ENCODE measurements around the gene PACSIN1. TPM values are rescaled to one million over a fixed set of nuclear protein-coding genes. Genes with fewer than 3 reads are reported as not detected.

PACSIN1 gene
- total RNA-seq, 1 experiment from 2014 or later = 0.26 TPM

DNA sequence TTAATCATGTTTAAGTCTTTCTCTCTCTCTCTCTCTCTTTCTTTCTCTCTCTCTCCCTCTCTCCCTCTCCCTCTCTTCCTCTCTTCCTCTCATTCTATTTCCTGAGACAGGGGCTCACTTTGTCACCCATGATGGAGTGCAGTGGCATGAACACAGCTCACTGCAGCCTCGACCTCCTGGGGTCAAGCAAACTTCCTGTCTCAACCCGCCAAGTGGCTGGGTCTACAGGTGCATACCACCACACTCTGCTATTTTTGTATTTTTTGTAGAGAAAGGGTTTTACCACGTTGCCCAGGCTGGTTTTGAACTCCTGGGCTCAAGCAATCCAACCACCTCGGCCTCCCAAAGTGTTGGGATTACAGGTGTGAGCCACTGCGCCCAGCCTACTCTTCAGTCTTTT, 24.4 kb upstream of the PACSIN1 start:
- Mint-ChIP-seq H3K9me3 (ENCODE audit: low read depth, unreplicated experiment) (peaks cover 6% of the 10 kb centered on the region), H3K4me1 (ENCODE audit: low read depth, unreplicated experiment) (no peaks in the 10 kb centered on the region), H3K27ac (ENCODE audit: unreplicated experiment) (no peak overlapping the region), H3K4me3 (ENCODE audit: low read depth, unreplicated experiment) (no peak overlapping the region), H3K36me3 (ENCODE audit: insufficient read depth, unreplicated experiment) (no peaks in the 10 kb centered on the region), H3K27me3 (ENCODE audit: unreplicated experiment) (peaks cover 10% of the 10 kb centered on the region)
- intact Hi-C loops (cut with micrococcal nuclease; ENCODE audit: unreplicated experiment) = no loop called here
- no TSS peak for BruUV-seq (replicated peaks)
- TF ChIP-seq, protein P1, sequence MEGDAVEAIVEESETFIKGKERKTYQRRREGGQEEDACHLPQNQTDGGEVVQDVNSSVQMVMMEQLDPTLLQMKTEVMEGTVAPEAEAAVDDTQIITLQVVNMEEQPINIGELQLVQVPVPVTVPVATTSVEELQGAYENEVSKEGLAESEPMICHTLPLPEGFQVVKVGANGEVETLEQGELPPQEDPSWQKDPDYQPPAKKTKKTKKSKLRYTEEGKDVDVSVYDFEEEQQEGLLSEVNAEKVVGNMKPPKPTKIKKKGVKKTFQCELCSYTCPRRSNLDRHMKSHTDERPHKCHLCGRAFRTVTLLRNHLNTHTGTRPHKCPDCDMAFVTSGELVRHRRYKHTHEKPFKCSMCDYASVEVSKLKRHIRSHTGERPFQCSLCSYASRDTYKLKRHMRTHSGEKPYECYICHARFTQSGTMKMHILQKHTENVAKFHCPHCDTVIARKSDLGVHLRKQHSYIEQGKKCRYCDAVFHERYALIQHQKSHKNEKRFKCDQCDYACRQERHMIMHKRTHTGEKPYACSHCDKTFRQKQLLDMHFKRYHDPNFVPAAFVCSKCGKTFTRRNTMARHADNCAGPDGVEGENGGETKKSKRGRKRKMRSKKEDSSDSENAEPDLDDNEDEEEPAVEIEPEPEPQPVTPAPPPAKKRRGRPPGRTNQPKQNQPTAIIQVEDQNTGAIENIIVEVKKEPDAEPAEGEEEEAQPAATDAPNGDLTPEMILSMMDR (IDR thresholded peaks at IDR 0.05; ENCODE audit: unreplicated experiment) = no peak
- CTCF ChIA-PET = no interaction called here
- no peak for DNase-seq

DNA sequence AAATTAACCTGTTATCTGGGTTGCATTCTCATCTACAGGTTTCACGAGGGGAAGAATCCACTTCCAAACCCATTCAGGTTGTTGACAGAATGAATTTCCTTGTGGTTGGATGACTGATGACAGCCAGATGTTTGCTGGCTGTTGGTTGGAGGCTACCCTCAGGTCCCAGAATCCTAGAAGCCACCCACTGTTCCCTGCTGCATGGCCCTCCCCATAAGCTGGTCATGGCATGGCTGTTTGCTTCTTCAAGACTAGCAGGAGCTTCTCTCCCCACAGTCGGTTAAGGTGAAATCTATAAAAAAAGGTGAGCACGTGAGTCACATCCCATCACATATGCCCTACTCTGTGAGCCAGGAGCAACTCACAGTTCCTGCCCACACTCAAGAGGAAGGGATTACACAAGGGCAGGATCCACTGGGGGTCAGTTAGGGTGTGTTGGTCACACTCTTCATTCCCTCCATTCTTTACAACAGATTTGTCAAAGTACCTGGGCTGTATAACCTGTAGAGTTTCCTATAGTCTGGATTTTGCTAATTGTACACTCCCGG, 20.5 kb upstream of the PACSIN1 start:
- no peaks in the 10 kb centered on the region for H3K4me1 Mint-ChIP-seq (ENCODE audit: low read depth, unreplicated experiment)
- H3K9me3 Mint-ChIP-seq (ENCODE audit: low read depth, unreplicated experiment) = no peaks in the 10 kb centered on the region
- no peak overlapping the region for H3K27ac Mint-ChIP-seq (ENCODE audit: unreplicated experiment)
- no peak for DNase-seq
- H3K36me3 Mint-ChIP-seq (ENCODE audit: insufficient read depth, unreplicated experiment) = no peaks in the 10 kb centered on the region
- H3K4me3 Mint-ChIP-seq (ENCODE audit: low read depth, unreplicated experiment) = no peak overlapping the region
- H3K27me3 Mint-ChIP-seq (ENCODE audit: unreplicated experiment) = peaks cover 12% of the 10 kb centered on the region
- TF ChIP-seq, protein P1 (IDR thresholded peaks at IDR 0.05; ENCODE audit: unreplicated experiment) = no peak
- BruUV-seq (replicated peaks) = no TSS peak
- intact Hi-C loops (cut with micrococcal nuclease; ENCODE audit: unreplicated experiment) = no loop called here
- CTCF ChIA-PET = interaction anchor here (0.6 kb wide), 1 partner anchor 19 kb away, joined by 3 read pairs; no protein-coding TSS in a partner anchor

DNA sequence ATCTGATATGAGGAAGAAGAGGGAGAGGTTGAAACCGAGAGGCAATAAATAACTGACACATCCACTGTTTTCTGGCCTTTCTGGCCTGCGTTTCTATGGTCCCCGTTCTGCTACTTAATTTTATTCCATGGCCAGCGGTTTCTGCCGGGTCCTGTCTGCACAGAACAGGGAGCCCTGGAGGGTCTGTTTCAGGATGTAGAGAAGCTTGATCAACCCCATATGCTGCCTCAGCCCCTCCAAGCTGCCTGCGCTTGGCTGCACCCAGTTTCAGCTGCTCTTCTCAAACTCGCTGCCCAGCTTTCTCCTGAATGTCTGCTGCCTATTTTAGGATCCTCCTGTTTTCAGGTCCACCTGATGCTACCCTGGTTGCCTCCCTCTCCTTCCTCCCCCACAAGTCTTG, 18.5 kb upstream of the PACSIN1 start:
- peaks cover 4% of the 10 kb centered on the region for H3K9me3 Mint-ChIP-seq (ENCODE audit: low read depth, unreplicated experiment)
- intact Hi-C loops (cut with micrococcal nuclease; ENCODE audit: unreplicated experiment) = no loop called here
- no peak for DNase-seq
- H3K36me3 Mint-ChIP-seq (ENCODE audit: insufficient read depth, unreplicated experiment) = no peaks in the 10 kb centered on the region
- H3K27me3 Mint-ChIP-seq (ENCODE audit: unreplicated experiment) = peaks cover 12% of the 10 kb centered on the region
- TF ChIP-seq, protein P1 (IDR thresholded peaks at IDR 0.05; ENCODE audit: unreplicated experiment) = no peak
- CTCF ChIA-PET = interaction anchor here (0.6 to 1.6 kb wide), 3 partner anchors 11 to 15 kb away, joined by 3 to 4 read pairs (median 4); no protein-coding TSS in a partner anchor
- no peaks in the 10 kb centered on the region for H3K4me1 Mint-ChIP-seq (ENCODE audit: low read depth, unreplicated experiment)
- no peak overlapping the region for H3K4me3 Mint-ChIP-seq (ENCODE audit: low read depth, unreplicated experiment)
- no TSS peak for BruUV-seq (replicated peaks)
- H3K27ac Mint-ChIP-seq (ENCODE audit: unreplicated experiment) = no peak overlapping the region

DNA sequence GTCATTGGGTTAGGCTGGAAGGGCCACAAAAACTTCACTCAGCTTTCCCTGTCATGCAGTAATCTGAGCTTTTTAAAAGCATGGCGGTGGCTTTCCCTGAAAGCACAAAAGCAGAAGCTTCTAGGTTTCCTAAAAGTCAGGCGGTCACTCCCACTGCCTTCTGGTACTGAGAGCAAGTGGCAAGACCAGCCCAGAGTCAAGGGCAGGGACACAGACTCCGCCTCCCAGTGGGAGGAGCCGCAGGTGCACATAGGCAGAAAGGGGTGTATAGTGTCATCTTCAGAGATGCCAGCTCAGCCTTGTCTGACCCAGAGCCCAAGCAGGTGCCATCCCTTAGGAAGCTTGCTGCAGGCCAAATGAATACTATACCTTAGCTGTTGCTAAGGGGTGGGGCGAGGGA, 18.0 kb upstream of the PACSIN1 start:
- no peaks in the 10 kb centered on the region for H3K4me1 Mint-ChIP-seq (ENCODE audit: low read depth, unreplicated experiment)
- no peak for DNase-seq
- TF ChIP-seq, protein P1 (IDR thresholded peaks at IDR 0.05; ENCODE audit: unreplicated experiment) = no peak
- no peak overlapping the region for H3K4me3 Mint-ChIP-seq (ENCODE audit: low read depth, unreplicated experiment)
- BruUV-seq (replicated peaks) = no TSS peak
- H3K36me3 Mint-ChIP-seq (ENCODE audit: insufficient read depth, unreplicated experiment) = no peaks in the 10 kb centered on the region
- H3K27me3 Mint-ChIP-seq (ENCODE audit: unreplicated experiment) = peaks cover 12% of the 10 kb centered on the region
- peaks cover 4% of the 10 kb centered on the region for H3K9me3 Mint-ChIP-seq (ENCODE audit: low read depth, unreplicated experiment)
- H3K27ac Mint-ChIP-seq (ENCODE audit: unreplicated experiment) = no peak overlapping the region
- CTCF ChIA-PET = interaction anchor here (0.5 to 1.6 kb wide), 6 partner anchors 11 to 267 kb away, joined by 3 to 6 read pairs (median 4); no protein-coding TSS in a partner anchor
- intact Hi-C loops (cut with micrococcal nuclease; ENCODE audit: unreplicated experiment) = no loop called here

Data from Calu3 (cell line).